ENCODE measurements around the gene CHCHD2. TPM values are rescaled to one million over a fixed set of nuclear protein-coding genes. Genes with fewer than 3 reads are reported as not detected.
A peak's percentile ranks its signal among the peaks of the same experiment; 100 is the strongest.
"Not testable (repeated sequence)": the region's sequence is repeated elsewhere in the genome, so short reads cannot be mapped to it uniquely, and the experiment has no call there.

Gene CHCHD2
- total RNA-seq, 4 donors from 2014 or later, result 192 to 382 (median 301) TPM

DNA sequence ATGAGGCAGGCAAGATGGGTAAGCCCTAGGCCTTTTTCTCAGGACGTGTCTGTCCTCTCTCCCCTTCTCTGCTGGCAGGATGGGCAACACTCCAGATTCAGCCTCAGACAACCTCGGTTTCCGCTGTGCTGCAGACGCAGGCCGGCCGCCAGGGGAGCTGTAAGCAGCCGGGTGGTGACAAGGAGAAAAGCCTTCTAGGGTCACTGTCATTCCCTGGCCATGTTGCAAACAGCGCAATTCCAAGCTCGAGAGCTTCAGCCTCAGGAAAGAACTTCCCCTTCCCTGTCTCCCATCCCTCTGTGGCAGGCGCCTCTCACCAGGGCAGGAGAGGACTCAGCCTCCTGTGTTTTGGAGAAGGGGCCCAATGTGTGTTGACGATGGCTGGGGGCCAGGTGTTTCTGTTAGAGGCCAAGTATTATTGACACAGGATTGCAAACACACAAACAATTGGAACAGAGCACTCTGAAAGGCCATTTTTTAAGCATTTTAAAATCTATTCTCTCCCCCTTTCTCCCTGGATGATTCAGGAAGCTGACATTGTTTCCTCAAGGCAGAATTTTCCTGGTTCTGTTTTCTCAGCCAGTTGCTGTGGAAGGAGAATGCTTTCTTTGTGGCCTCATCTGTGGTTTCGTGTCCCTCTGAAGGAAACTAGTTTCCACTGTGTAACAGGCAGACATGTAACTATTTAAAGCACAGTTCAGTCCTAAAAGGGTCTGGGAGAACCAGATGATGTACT, 26.7 kb downstream of the CHCHD2 start:
- H3K27ac ChIP-seq, result peak overlapping the region; percentile 61
- DNase-seq (ENCODE audit: low spot score in 2 of 2), result peak; percentile 87 to 93
- H3K4me3 ChIP-seq, result no peak overlapping the region
- H3K36me3 ChIP-seq, result peaks cover 44% of the 10 kb centered on the region
- H3K9me3 ChIP-seq, result no peaks in the 10 kb centered on the region
- H3K4me1 ChIP-seq, result peaks cover 28% of the 10 kb centered on the region
- no peaks in the 10 kb centered on the region for H3K27me3 ChIP-seq
- WGBS, result 49% methylated on average over 9 of the region's 12 CpGs
- TF ChIP-seq EP300 (IDR thresholded peaks at IDR 0.05) (no peak), POLR2A (IDR thresholded peaks at IDR 0.05) (no peak), POLR2AphosphoS5 (IDR thresholded peaks at IDR 0.05) (no peak)
- TF ChIP-seq, protein P1, sequence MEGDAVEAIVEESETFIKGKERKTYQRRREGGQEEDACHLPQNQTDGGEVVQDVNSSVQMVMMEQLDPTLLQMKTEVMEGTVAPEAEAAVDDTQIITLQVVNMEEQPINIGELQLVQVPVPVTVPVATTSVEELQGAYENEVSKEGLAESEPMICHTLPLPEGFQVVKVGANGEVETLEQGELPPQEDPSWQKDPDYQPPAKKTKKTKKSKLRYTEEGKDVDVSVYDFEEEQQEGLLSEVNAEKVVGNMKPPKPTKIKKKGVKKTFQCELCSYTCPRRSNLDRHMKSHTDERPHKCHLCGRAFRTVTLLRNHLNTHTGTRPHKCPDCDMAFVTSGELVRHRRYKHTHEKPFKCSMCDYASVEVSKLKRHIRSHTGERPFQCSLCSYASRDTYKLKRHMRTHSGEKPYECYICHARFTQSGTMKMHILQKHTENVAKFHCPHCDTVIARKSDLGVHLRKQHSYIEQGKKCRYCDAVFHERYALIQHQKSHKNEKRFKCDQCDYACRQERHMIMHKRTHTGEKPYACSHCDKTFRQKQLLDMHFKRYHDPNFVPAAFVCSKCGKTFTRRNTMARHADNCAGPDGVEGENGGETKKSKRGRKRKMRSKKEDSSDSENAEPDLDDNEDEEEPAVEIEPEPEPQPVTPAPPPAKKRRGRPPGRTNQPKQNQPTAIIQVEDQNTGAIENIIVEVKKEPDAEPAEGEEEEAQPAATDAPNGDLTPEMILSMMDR (IDR thresholded peaks at IDR 0.05), result peak; percentile 50 to 72

DNA sequence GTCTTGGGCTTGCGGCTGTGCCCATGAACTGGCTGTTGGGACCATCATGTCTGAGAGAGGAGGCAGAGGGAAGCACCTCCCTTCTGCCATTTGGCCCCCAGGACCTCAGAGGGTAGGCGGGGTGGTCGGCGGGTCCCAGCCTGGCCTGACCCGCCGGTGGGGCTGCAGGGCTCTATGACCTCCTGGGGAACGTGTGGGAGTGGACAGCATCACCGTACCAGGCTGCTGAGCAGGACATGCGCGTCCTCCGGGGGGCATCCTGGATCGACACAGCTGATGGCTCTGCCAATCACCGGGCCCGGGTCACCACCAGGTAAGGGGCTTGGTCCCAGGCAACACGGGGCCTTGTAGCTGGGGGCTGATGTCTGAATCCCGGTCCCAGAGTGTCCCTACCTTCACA, 28.1 kb downstream of the CHCHD2 start:
- Histone ChIP-seq H3K4me1 (peaks cover 25% of the 10 kb centered on the region), H3K4me3 (no peak overlapping the region), H3K36me3 (peaks cover 39% of the 10 kb centered on the region), H3K27me3 (no peaks in the 10 kb centered on the region), H3K27ac (no peak overlapping the region), H3K9me3 (no peaks in the 10 kb centered on the region)
- DNase-seq (ENCODE audit: low spot score in 2 of 2), result peak in 1 of 2 donors; percentile 64
- TF ChIP-seq, protein P1 (IDR thresholded peaks at IDR 0.05), result no peak
- TF ChIP-seq EP300 (IDR thresholded peaks at IDR 0.05), result no peak
- TF ChIP-seq POLR2A (IDR thresholded peaks at IDR 0.05), result no peak
- no peak for TF ChIP-seq POLR2AphosphoS5 (IDR thresholded peaks at IDR 0.05)
- WGBS, result 98% methylated on average over 10 of the region's 16 CpGs

DNA sequence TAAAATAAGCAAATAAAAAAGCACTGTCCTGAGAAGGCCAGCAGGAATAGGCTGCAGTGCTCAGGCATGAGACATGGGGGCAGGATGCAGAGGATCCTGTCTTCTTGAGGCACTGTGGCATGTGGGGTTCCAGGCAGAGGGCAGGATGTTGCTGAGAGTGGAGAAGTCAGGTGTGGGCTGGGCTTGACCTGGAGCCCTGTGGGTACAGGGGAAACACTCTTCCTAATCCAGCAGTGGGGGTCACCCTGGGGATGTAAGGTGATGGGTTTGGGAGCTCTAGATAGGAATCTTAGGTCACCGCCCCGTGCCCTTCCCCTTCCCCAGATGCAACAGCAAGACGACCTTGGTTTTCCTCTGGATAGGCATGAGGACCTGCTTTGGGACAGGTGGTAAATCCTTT, 28.6 kb downstream of the CHCHD2 start:
- peak in 1 of 2 donors; percentile 33 for DNase-seq (ENCODE audit: low spot score in 2 of 2)
- Histone ChIP-seq H3K27me3 (no peaks in the 10 kb centered on the region), H3K36me3 (peaks cover 39% of the 10 kb centered on the region), H3K9me3 (no peaks in the 10 kb centered on the region), H3K4me3 (no peak overlapping the region), H3K27ac (no peak overlapping the region), H3K4me1 (peaks cover 22% of the 10 kb centered on the region)
- 85% methylated on average over 3 of the region's 3 CpGs for WGBS
- TF ChIP-seq POLR2A (IDR thresholded peaks at IDR 0.05) (no peak), EP300 (IDR thresholded peaks at IDR 0.05) (no peak), POLR2AphosphoS5 (IDR thresholded peaks at IDR 0.05) (no peak)
- TF ChIP-seq, protein P1 (IDR thresholded peaks at IDR 0.05), result no peak

DNA sequence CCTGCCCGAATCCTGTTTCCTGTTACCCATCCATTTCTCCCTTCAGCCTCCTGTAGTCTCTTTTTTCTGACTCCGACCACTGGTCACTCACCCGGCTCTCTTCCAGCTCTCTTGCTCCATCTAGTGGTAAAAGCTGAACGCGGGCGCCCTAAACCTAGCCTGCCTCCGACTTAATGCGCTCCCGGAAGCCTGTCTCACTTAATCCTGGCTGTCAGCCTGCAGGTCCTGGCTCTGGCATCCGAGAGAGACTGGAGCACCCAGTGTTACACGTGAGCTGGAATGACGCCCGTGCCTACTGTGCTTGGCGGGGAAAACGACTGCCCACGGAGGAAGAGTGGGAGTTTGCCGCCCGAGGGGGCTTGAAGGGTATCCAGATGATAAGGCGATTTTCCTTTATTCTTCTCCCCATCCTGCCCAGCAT, 31.9 kb downstream of the CHCHD2 start:
- TF ChIP-seq, protein P1 (IDR thresholded peaks at IDR 0.05), result peak; percentile 85 to 90
- no peak for TF ChIP-seq EP300 (IDR thresholded peaks at IDR 0.05)
- 12% methylated on average over 19 of the region's 19 CpGs for WGBS
- DNase-seq (ENCODE audit: low spot score in 2 of 2), result peak; percentile 90
- H3K9me3 ChIP-seq, result no peaks in the 10 kb centered on the region
- no peak overlapping the region for H3K27ac ChIP-seq
- H3K27me3 ChIP-seq, result no peaks in the 10 kb centered on the region
- peaks cover 12% of the 10 kb centered on the region for H3K4me1 ChIP-seq
- no peak overlapping the region for H3K4me3 ChIP-seq
- peaks cover 53% of the 10 kb centered on the region for H3K36me3 ChIP-seq

DNA sequence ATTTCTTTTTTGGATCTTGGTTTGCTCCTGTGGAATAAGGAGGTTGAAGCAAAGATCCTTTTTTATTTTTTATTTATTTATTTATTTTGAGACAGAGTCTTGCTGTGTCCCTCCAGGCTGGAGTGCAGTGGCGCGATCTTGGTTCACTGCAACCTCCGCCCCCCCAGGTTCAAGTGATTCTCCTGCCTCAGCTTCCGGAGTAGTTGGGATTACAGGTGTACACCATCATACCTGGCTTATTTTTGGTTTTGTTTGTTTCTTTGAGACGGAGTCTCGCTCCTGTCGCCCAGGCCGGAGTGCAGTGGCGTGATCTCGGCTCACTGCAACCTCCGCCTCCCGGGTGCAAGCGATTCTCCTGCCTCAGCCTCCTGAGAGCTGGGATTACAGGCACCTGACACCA, 39.9 kb downstream of the CHCHD2 start:
- H3K9me3 ChIP-seq; H3K27me3 ChIP-seq; H3K4me3 ChIP-seq; H3K27ac ChIP-seq; DNase-seq (ENCODE audit: low spot score in 2 of 2): not testable (repeated sequence)
- WGBS, result 97% methylated on average over 13 of the region's 13 CpGs
- peaks cover 48% of the 10 kb centered on the region for H3K36me3 ChIP-seq
- H3K4me1 ChIP-seq, result peaks cover 17% of the 10 kb centered on the region
